Mononuclear cell (primary cell): ENCODE results near the gene ADGB. TPM values are rescaled to one million over a fixed set of nuclear protein-coding genes. Genes with fewer than 3 reads are reported as not detected.

Experiments used
- H3K27me3 ChIP-seq: 2 replicates; pipeline ENCODE4 v1.6.0; 2011; ENCODE audit warnings: low read length, control low read depth; ENCODE audit not compliant: insufficient read depth
- H3K4me1 ChIP-seq: 2 replicates; pipeline ENCODE4 v1.5.1; 2011; ENCODE audit warnings: mild to moderate bottlenecking, low read length, control low read depth; ENCODE audit not compliant: insufficient read depth
- H3K4me3 ChIP-seq: 2 replicates; pipeline ENCODE4 v1.5.1; 2011; ENCODE audit warnings: mild to moderate bottlenecking, low read length, moderate library complexity
- H3K9me3 ChIP-seq: 2 replicates; pipeline ENCODE4 v1.5.1; 2011; ENCODE audit warnings: low read depth, mild to moderate bottlenecking, control low read depth, low read length
- total RNA-seq: library from RNA; depleted of rRNA; stranded (reverse); fragments of >200 nt; gene quantifications from one replicate; pipeline ENCODE4 v1.2.3, GENCODE V29; 2012

The ADGB gene
- total RNA-seq, 1 donor = not detected

DNA sequence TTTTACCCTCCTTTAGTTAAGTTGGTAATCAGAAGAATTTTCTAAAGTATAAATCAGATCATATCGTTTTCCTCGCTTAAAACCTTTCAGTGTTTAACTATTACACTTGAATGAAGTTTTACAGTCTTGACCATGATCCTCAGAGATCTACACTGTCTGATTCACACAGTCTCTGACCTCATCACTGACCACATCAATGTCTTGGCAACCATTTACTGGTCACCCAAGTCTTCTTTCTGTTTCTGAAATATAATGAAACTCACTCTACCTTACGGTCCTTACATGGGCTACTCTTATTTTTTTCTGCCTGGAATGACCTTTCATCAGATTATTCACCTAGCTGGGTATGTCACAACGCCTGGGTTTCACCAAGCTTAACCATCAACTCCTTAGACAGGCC lies 71.4 kb downstream of the ADGB start:
- H3K4me1 ChIP-seq = no peaks in the 10 kb centered on the region
- no peaks in the 10 kb centered on the region for H3K27me3 ChIP-seq
- no peaks in the 10 kb centered on the region for H3K9me3 ChIP-seq
- H3K4me3 ChIP-seq = no peak overlapping the region

DNA sequence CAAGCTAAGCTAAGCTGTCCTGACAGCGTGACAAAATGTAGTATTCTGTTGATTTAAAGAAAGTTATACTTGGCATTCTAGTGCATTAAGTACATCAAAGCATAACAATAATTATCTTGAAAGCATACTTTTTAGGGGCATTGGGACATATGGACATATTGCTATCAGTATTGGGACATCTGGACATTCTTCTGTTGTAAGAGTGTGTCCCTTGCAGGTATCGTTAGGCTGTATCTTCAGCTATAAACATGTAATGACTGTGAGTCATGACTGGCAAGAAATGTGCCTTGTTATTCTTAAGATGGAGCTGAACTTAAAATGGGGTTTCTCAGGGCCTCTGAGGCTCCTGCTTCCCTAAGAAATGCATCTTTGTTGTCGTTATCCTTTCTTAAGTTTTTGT lies 74.3 kb downstream of the ADGB start:
- Histone ChIP-seq H3K27me3 (no peaks in the 10 kb centered on the region), H3K4me1 (no peaks in the 10 kb centered on the region), H3K9me3 (no peaks in the 10 kb centered on the region), H3K4me3 (no peak overlapping the region)

DNA sequence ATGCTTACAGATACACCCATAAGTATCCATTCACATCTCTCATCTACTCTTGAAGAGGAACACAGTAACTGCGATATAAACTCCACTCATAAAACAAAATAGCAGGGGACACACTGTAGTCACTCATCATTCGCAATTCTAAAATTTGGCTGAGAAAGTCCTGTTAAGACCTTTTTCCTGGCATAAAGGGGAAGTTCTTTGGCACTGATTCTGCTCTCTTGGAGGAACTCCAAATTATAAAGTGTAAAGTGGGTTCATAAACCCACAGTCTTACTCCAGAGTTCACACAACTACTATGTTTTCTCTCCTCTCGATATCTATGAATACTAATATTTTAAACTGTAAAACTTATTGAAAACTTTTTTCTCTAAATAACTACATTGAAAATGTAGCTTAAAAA lies 80.6 kb downstream of the ADGB start:
- H3K4me1 ChIP-seq = no peaks in the 10 kb centered on the region
- H3K27me3 ChIP-seq = no peaks in the 10 kb centered on the region
- no peak overlapping the region for H3K4me3 ChIP-seq
- H3K9me3 ChIP-seq = no peaks in the 10 kb centered on the region

DNA sequence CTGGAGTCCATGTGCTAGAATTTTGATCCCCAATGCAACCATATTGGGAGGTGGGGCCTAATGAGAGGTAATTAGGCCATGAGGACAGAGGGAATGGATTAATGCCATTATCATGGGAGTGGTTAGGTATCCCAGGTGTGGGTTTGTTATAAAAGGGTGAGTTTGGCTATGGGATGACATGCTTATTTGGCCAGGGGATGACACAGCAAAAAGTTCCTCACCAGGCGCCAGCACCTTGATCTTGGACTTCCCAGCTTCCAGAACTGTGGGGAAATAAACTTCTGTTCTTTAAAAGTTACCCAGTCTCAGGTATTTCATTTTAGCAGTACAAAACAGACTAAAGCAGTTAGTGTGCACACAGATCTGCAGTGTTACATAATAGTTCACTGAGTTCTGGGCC lies 84.1 kb downstream of the ADGB start:
- no peaks in the 10 kb centered on the region for H3K27me3 ChIP-seq
- no peaks in the 10 kb centered on the region for H3K4me1 ChIP-seq
- H3K4me3 ChIP-seq = no peak overlapping the region
- H3K9me3 ChIP-seq = no peaks in the 10 kb centered on the region

DNA sequence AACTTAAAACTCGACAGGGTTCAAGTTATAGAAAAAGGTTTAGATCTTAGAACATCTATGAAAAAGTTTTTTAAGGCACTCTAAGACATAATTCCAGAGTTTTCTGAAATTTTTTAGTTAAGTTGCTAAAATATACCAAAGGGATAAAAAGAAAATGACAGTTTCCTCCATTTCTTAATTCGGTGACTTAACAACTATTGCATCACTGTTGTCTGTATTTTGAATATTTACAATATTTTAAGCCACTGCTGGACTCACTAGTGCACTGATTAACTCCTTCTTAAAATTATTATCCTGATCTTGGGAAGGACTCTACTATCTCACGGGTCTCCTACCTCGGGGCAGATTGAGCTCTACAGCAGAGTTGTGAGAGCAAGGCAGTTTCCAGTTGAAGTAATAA lies 91.0 kb downstream of the ADGB start:
- H3K9me3 ChIP-seq = no peaks in the 10 kb centered on the region
- no peak overlapping the region for H3K4me3 ChIP-seq
- H3K27me3 ChIP-seq = no peaks in the 10 kb centered on the region
- H3K4me1 ChIP-seq = no peaks in the 10 kb centered on the region

DNA sequence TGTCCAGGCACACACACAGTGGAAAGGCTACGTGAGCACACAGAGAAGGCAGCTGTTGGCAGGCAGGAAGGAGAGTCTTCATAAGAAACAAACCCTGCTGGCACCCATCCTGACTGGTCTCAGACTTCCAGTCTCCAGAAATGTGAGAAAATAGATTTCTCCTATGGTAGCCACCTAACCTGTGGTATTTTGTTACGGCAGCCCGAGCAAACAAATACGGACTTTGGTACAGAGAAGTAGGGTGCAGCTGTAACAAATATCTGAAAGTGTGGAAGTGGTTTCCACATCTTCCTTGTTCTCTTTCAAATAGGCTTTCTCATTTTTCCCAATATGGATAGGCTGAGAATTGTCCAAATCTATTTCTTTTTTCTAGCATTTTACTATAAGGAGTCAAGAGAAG lies 94.6 kb downstream of the ADGB start:
- Histone ChIP-seq H3K4me1 (no peaks in the 10 kb centered on the region), H3K27me3 (no peaks in the 10 kb centered on the region), H3K4me3 (no peak overlapping the region), H3K9me3 (no peaks in the 10 kb centered on the region)

DNA sequence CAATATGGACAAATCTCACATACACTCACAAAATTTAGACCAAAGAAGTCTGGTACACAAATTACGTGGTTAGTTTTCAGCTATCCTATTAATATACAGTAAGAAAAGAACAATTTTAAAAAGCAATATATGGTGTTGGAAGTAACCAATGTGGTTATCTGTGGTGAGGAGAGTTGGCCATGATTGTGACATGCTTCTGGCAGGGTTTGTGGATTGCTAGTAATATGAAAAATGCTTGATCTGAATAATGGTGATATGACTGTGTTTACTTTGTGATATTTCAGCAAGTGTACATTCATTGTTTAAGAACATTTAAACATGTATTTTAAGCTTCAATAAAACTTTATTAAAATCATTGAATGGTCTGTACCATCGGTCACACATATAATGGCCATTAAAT lies 99.1 kb downstream of the ADGB start:
- H3K4me1 ChIP-seq = no peaks in the 10 kb centered on the region
- no peak overlapping the region for H3K4me3 ChIP-seq
- no peaks in the 10 kb centered on the region for H3K27me3 ChIP-seq
- H3K9me3 ChIP-seq = no peaks in the 10 kb centered on the region

DNA sequence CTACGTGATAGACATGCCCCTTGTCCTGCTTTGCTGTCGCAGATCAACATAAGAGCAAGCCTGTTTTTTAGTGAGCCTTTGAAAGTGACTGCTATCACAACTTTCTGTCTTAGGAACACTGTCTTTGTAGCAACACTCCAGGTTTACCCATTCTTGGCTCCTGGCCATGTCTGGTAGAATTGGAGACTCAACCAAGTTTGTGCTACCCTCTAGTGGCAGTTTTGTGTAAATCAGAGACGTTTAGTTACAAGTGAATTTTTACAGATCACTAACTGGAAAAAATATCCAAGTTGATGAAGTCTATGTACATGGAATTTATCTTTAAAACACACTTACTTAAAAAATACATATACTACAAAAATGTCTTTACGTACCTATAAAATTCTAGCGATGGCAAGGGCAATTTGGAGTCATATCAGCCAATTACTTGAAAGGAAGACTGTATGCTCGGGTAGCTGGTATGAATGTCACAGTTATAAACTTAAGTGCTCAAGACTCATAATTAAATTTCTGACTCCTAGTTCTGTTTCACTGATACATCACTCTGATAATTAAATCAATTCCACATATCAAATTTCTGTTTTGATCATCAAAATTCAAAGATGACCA lies 101.4 kb downstream of the ADGB start:
- no peaks in the 10 kb centered on the region for H3K9me3 ChIP-seq
- H3K4me1 ChIP-seq = no peaks in the 10 kb centered on the region
- no peak overlapping the region for H3K4me3 ChIP-seq
- H3K27me3 ChIP-seq = no peaks in the 10 kb centered on the region

DNA sequence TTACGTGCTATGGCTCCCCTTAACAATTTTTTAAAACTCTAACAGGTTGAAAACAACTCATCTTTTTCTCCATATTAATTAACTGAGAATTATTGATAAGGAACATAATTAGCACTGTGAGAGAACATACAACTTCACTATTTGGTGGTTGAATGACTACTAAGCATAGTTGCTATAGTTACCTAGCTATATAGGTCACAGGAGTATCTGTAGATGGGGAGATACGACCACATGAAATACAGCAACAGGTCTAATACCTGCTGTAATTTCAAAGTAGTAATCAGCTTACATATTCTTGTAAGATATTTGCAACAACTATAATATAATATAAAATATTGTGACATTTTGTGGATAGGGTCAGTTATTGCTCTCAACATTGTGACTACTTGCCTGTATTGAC lies 102.9 kb downstream of the ADGB start:
- Histone ChIP-seq H3K4me1 (no peaks in the 10 kb centered on the region), H3K9me3 (no peaks in the 10 kb centered on the region), H3K4me3 (no peak overlapping the region), H3K27me3 (no peaks in the 10 kb centered on the region)

DNA sequence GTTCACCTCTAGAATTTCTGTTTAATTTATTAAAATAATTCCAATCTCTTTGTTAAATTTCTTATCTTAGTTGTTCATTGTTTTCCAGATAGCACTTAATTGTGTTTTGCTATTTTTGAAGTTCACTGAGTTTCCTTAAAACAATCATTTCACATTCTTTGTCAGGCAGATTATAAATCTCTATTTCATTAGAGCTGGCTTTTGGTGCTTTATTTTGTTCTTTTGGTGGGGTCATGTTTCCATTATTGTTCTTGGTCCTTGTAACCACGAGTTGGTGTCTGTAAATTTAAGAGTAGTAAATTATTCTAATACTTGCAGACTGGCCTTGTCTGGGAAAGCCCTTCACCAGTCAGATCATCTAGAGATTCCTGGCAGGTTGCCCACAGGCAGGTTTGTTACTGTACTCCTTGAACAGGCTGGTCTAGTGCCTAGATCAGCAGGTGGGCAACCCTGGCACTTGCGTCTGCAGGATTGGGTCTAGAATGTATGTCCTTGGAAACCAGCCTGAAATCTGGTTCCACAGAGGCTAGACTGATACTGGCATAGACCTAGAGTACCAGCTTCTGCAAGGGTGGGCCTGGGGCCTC lies 110.4 kb downstream of the ADGB start:
- Histone ChIP-seq H3K9me3 (no peaks in the 10 kb centered on the region), H3K4me1 (no peaks in the 10 kb centered on the region)

DNA sequence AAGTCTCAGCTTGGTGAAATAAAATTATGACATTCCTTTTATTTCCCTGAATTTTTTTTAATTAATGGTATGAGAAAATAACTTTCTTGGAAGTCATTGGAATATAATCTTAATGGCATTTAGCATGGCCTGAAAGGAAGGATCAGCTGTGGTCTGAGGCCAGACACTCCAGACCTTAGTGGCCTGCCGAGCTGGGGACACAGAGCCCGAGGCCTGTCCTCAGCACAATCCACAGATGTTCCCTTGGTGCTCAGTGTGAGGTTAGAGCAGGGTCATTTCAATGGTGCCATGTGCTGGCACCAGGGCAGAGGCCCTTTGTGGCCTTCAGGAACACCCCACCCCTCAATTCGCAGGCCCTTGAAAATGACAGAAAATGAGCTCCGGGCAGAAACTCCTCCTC lies 120.6 kb downstream of the ADGB start:
- Histone ChIP-seq H3K4me1 (no peaks in the 10 kb centered on the region), H3K9me3 (no peaks in the 10 kb centered on the region), H3K27me3 (no peaks in the 10 kb centered on the region), H3K4me3 (no peak overlapping the region)

More for the DNA sequence above, 110.4 kb downstream of the ADGB start:
- H3K4me3 ChIP-seq = no peak overlapping the region
- H3K27me3 ChIP-seq = no peaks in the 10 kb centered on the region

DNA sequence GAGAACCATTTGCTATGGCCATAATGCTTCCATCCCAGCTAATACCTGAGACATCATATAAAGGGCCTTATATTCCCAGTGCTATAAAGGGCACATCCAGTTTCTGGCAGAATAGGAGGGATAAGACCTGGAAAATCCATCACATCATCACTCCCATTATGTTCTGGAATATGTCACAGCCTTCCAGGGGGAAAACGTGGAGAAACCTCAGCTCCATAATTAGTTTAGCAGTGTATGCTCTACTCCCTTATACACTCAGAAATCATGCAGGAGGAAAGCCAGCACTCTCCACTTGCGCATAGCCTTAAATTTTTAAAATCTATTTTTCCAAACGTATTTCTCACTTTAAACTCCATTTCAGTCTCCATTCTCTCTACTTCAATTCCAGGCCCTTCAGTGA lies 140.9 kb downstream of the ADGB start:
- Histone ChIP-seq H3K27me3 (no peaks in the 10 kb centered on the region), H3K4me3 (no peak overlapping the region)

DNA sequence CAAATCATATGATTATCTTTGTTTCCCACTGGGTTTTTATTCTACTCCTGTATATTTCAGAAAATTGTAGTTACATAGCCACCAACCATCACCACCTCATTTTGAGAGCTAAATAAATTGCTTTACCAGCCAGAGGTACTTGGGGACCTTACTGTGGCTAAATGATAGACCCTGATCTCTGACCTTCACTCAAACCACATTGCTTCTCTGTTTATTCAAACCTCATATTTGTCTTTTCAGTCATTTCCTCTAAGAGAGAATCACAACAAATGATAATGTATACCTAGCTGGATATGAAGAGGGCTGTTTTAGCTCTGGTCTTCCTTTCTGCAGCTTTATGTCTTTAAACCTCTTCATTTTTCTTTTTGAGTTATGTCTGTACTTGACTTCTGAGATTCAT lies 142.8 kb downstream of the ADGB start:
- Histone ChIP-seq H3K9me3 (no peaks in the 10 kb centered on the region), H3K27me3 (no peaks in the 10 kb centered on the region), H3K4me3 (no peak overlapping the region), H3K4me1 (no peaks in the 10 kb centered on the region)

More for the DNA sequence above, 140.9 kb downstream of the ADGB start:
- H3K4me1 ChIP-seq = no peaks in the 10 kb centered on the region
- H3K9me3 ChIP-seq = no peaks in the 10 kb centered on the region

DNA sequence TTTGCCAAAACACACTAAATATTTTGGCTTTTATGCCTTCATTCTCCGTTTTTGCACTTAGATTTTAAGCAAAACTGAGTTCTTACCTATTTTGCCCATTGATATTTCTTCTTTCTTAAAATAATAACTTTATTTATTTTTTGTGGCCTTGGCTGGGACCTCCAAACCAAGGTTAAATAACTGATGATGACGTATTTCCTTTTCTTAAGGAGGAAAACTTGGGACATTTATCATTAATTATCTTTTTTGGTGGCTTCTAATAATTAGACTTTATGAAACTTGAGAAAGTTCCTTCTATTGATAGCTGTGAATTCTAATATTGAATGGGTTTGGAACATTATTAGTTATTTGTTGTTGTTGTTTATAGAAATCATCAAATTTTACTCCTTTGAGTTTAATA lies 154.5 kb downstream of the ADGB start:
- Histone ChIP-seq H3K9me3 (no peaks in the 10 kb centered on the region), H3K27me3 (no peaks in the 10 kb centered on the region), H3K4me1 (no peaks in the 10 kb centered on the region), H3K4me3 (no peak overlapping the region)

DNA sequence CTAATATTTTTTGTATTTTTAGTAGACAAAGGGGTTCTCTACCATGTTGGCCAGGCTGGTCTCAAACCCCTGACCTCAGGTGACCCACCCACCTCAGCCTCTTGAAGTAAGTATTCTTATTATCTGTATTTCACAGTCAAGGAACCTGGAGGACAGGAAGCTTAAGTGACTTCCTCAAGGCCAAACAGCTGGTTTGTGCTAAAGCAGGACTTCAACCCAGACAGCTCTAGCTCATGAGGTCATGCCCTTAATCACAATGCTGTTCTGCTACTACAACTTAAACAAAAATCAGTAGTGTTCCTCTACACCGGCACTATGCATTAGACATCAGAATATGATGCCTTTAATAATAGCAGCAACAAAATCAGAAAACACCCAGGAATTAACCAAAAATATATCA lies 168.9 kb downstream of the ADGB start:
- H3K27me3 ChIP-seq = peaks cover 4% of the 10 kb centered on the region
- H3K4me1 ChIP-seq = peaks cover 15% of the 10 kb centered on the region
- H3K4me3 ChIP-seq = no peak overlapping the region

DNA sequence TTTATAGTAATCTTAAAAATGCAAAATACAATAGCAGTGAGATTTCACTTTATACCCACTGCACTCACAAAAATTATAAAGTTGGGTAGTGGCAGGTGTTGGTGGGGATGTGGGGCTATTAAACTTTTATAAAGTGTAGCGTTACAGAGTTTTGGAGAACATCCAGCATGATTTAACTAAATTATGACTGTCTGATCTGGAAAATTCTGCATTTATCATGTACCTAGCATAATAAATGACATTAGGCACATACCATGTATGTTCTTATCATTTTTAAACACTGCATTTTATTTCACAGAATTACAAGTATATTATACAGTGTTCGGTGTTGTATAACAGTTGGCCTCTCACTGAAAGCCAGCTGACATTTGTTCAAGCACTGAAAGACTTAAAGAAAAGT lies 169.9 kb downstream of the ADGB start:
- H3K4me3 ChIP-seq = no peak overlapping the region
- H3K27me3 ChIP-seq = no peaks in the 10 kb centered on the region
- H3K4me1 ChIP-seq = peaks cover 15% of the 10 kb centered on the region
- H3K9me3 ChIP-seq = no peaks in the 10 kb centered on the region

More for the DNA sequence above, 168.9 kb downstream of the ADGB start:
- no peaks in the 10 kb centered on the region for H3K9me3 ChIP-seq
